ENCODE results near the gene SLC13A4. TPM values are rescaled to one million over a fixed set of nuclear protein-coding genes. Genes with fewer than 3 reads are reported as not detected.

SLC13A4 gene
- total and polyA plus RNA-seq, 2 donors (not counting 1 experiment from before 2014, with no cell fraction given) = 0.32 to 0.50 TPM

GRCh38 chr7:135715055-135715522 is 12.9 kb downstream of the SLC13A4 start:
- Histone ChIP-seq H3K9ac (ENCODE audit: insufficient read depth, low read length) (no peak overlapping the region), H3K36me3 (ENCODE audit: control insufficient read depth, insufficient read depth, low read length) (peaks cover 7% of the 10 kb centered on the region), H3K4me3 (replicated peaks in 1 of 4; ENCODE audit: control extremely low read depth in 1 of 4, insufficient read depth in 1 of 4, low read depth in 3 of 4, low read length in 4 of 4) (no peak overlapping the region), H3K27ac (ENCODE audit: insufficient read depth, low read length) (no peak overlapping the region), H3K4me2 (ENCODE audit: extremely low read depth, insufficient read depth, low read length) (no peak overlapping the region), H3K4me1 (ENCODE audit: control insufficient read depth, extremely low read depth, insufficient read depth, low read length) (peaks cover 13% of the 10 kb centered on the region), H3K79me2 (ENCODE audit: control insufficient read depth, insufficient read depth, low read length) (no peaks in the 10 kb centered on the region), H2AFZ (ENCODE audit: low read length) (no peak overlapping the region), H4K20me1 (ENCODE audit: control insufficient read depth, extremely low read depth, insufficient read depth, low read length) (no peaks in the 10 kb centered on the region), H3K9me3 (ENCODE audit: control insufficient read depth, insufficient read depth, low read depth, low read length) (no peaks in the 10 kb centered on the region), H3K27me3 (ENCODE audit: control insufficient read depth, insufficient read depth, low read length) (no peaks in the 10 kb centered on the region)
- TF ChIP-seq, protein P1, sequence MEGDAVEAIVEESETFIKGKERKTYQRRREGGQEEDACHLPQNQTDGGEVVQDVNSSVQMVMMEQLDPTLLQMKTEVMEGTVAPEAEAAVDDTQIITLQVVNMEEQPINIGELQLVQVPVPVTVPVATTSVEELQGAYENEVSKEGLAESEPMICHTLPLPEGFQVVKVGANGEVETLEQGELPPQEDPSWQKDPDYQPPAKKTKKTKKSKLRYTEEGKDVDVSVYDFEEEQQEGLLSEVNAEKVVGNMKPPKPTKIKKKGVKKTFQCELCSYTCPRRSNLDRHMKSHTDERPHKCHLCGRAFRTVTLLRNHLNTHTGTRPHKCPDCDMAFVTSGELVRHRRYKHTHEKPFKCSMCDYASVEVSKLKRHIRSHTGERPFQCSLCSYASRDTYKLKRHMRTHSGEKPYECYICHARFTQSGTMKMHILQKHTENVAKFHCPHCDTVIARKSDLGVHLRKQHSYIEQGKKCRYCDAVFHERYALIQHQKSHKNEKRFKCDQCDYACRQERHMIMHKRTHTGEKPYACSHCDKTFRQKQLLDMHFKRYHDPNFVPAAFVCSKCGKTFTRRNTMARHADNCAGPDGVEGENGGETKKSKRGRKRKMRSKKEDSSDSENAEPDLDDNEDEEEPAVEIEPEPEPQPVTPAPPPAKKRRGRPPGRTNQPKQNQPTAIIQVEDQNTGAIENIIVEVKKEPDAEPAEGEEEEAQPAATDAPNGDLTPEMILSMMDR (conservative IDR thresholded peaks at IDR 0.05 in 1 of 2, IDR thresholded peaks at IDR 0.05 in 1 of 2; ENCODE audit: low read depth in 1 of 2, low read length in 2 of 2) = no peak
- TF ChIP-seq EZH2 (IDR thresholded peaks at IDR 0.05; ENCODE audit: low read length, missing control alignments) = no peak
- no peak for DNase-seq (ENCODE audit: low read depth in 2 of 2)

GRCh38 chr7:135714534-135715009 is 13.4 kb downstream of the SLC13A4 start:
- peaks cover 7% of the 10 kb centered on the region for H3K36me3 ChIP-seq (ENCODE audit: control insufficient read depth, insufficient read depth, low read length)
- H3K4me3 ChIP-seq (replicated peaks in 1 of 4; ENCODE audit: control extremely low read depth in 1 of 4, insufficient read depth in 1 of 4, low read depth in 3 of 4, low read length in 4 of 4) = no peak overlapping the region
- H3K27me3 ChIP-seq (ENCODE audit: control insufficient read depth, insufficient read depth, low read length) = no peaks in the 10 kb centered on the region
- peaks cover 13% of the 10 kb centered on the region for H3K4me1 ChIP-seq (ENCODE audit: control insufficient read depth, extremely low read depth, insufficient read depth, low read length)
- H3K9ac ChIP-seq (ENCODE audit: insufficient read depth, low read length) = no peak overlapping the region
- TF ChIP-seq EZH2 (IDR thresholded peaks at IDR 0.05; ENCODE audit: low read length, missing control alignments) = no peak
- TF ChIP-seq, protein P1 (conservative IDR thresholded peaks at IDR 0.05 in 1 of 2, IDR thresholded peaks at IDR 0.05 in 1 of 2; ENCODE audit: low read depth in 1 of 2, low read length in 2 of 2) = no peak
- DNase-seq (ENCODE audit: low read depth in 2 of 2) = peak; percentile 67 to 80
- H3K9me3 ChIP-seq (ENCODE audit: control insufficient read depth, insufficient read depth, low read depth, low read length) = no peaks in the 10 kb centered on the region
- no peaks in the 10 kb centered on the region for H3K79me2 ChIP-seq (ENCODE audit: control insufficient read depth, insufficient read depth, low read length)
- no peaks in the 10 kb centered on the region for H4K20me1 ChIP-seq (ENCODE audit: control insufficient read depth, extremely low read depth, insufficient read depth, low read length)
- peak overlapping the region; percentile 31 for H3K27ac ChIP-seq (ENCODE audit: insufficient read depth, low read length)
- no peak overlapping the region for H2AFZ ChIP-seq (ENCODE audit: low read length)
- H3K4me2 ChIP-seq (ENCODE audit: extremely low read depth, insufficient read depth, low read length) = no peak overlapping the region

GRCh38 chr7:135713836-135714470 is 14.0 kb downstream of the SLC13A4 start:
- TF ChIP-seq, protein P1 (conservative IDR thresholded peaks at IDR 0.05 in 1 of 2, IDR thresholded peaks at IDR 0.05 in 1 of 2; ENCODE audit: low read depth in 1 of 2, low read length in 2 of 2) = no peak
- no peak for TF ChIP-seq EZH2 (IDR thresholded peaks at IDR 0.05; ENCODE audit: low read length, missing control alignments)
- H3K27ac ChIP-seq (ENCODE audit: insufficient read depth, low read length) = peak overlapping the region; percentile 31
- H3K9me3 ChIP-seq (ENCODE audit: control insufficient read depth, insufficient read depth, low read depth, low read length) = no peaks in the 10 kb centered on the region
- no peak overlapping the region for H3K4me2 ChIP-seq (ENCODE audit: extremely low read depth, insufficient read depth, low read length)
- no peaks in the 10 kb centered on the region for H4K20me1 ChIP-seq (ENCODE audit: control insufficient read depth, extremely low read depth, insufficient read depth, low read length)
- H3K4me3 ChIP-seq (replicated peaks in 1 of 4; ENCODE audit: control extremely low read depth in 1 of 4, insufficient read depth in 1 of 4, low read depth in 3 of 4, low read length in 4 of 4) = no peak overlapping the region
- H3K4me1 ChIP-seq (ENCODE audit: control insufficient read depth, extremely low read depth, insufficient read depth, low read length) = peaks cover 13% of the 10 kb centered on the region
- peaks cover 7% of the 10 kb centered on the region for H3K36me3 ChIP-seq (ENCODE audit: control insufficient read depth, insufficient read depth, low read length)
- H3K9ac ChIP-seq (ENCODE audit: insufficient read depth, low read length) = no peak overlapping the region
- peak in 1 of 2 donors; percentile 31 for DNase-seq (ENCODE audit: low read depth in 2 of 2)
- no peaks in the 10 kb centered on the region for H3K27me3 ChIP-seq (ENCODE audit: control insufficient read depth, insufficient read depth, low read length)
- no peak overlapping the region for H2AFZ ChIP-seq (ENCODE audit: low read length)
- no peaks in the 10 kb centered on the region for H3K79me2 ChIP-seq (ENCODE audit: control insufficient read depth, insufficient read depth, low read length)

Data from fibroblast of lung (primary cell).